MCF 10A (cell line): ENCODE data around the gene CMTM5. TPM values are rescaled to one million over a fixed set of nuclear protein-coding genes. Genes with fewer than 3 reads are reported as not detected.

Source experiments
- BruUV-seq: library from RNA; stranded (reverse); fragments of 400-500 nt; replicated peaks from 2 replicates; lab custom pipeline; 2021; lab: Mats Ljungman, UMichigan
- CTCF ChIA-PET: fragments of 300-600 bp; sonication (Branson Sonifier 250); formaldehyde crosslinking; extraction: SDS; loops from one replicate; lab custom pipeline; 2021; ENCODE audit warnings: antibody characterized with exemption, inconsistent platforms; lab: Yijun Ruan, JAX
- POLR2A ChIA-PET: fragments of 300-600, 350-650 bp; sonication (Branson Sonifier 250); formaldehyde crosslinking; extraction: SDS; loops from one replicate; lab custom pipeline; 2020; ENCODE audit warnings: antibody characterized with exemption, inconsistent platforms; lab: Yijun Ruan, JAX
- DNase-seq: peaks from one replicate; pipeline ENCODE4 v3.0.0-alpha.2; 2018; ENCODE audit not compliant: unreplicated experiment
- H3K27ac Mint-ChIP-seq: one replicate; pipeline ENCODE4 v1.8.0; 2022; ENCODE audit warnings: mild to moderate bottlenecking, low read depth, mixed read lengths; ENCODE audit not compliant: unreplicated experiment
- H3K27me3 Mint-ChIP-seq: one replicate; pipeline ENCODE4 v1.8.0; 2022; ENCODE audit warnings: mixed read lengths; ENCODE audit not compliant: insufficient read depth, unreplicated experiment
- H3K36me3 Mint-ChIP-seq: one replicate; pipeline ENCODE4 v1.8.0; 2022; ENCODE audit warnings: mild to moderate bottlenecking, moderate library complexity, mixed read lengths; ENCODE audit not compliant: insufficient read depth, unreplicated experiment
- H3K4me1 Mint-ChIP-seq: one replicate; pipeline ENCODE4 v1.8.0; 2022; ENCODE audit warnings: mixed read lengths; ENCODE audit not compliant: insufficient read depth, unreplicated experiment
- H3K4me3 Mint-ChIP-seq: one replicate; pipeline ENCODE4 v1.8.0; 2022; ENCODE audit warnings: mild to moderate bottlenecking, moderate library complexity, mixed read lengths; ENCODE audit not compliant: unreplicated experiment
- H3K9me3 Mint-ChIP-seq: one replicate; pipeline ENCODE4 v1.8.0; 2022; ENCODE audit warnings: mixed read lengths; ENCODE audit not compliant: unreplicated experiment
- CTCF ChIP-seq: fragments of 200-600 bp; IDR thresholded peaks from one replicate; pipeline ENCODE4 v1.8.0; 2022; ENCODE audit warnings: antibody characterized with exemption, mild to moderate bottlenecking; ENCODE audit not compliant: unreplicated experiment
- intact Hi-C: fragments of 100-400 bp; cut with micrococcal nuclease; formaldehyde crosslinking; loops from 2 replicates; pipeline ENCODE4 v1.14.1; 2022
- total RNA-seq: library from RNA; stranded (reverse); gene quantifications from 2 replicates; pipeline ENCODE4 v1.2.3, GENCODE V29; 2022

CMTM5 gene
- total RNA-seq, 1 experiment from 2014 or later: not detected

- CTCF ChIA-PET: no interaction called here
Observed at GRCh38 chr14:23365036-23365731, 11.7 kb upstream of the CMTM5 start, which contains the start of gene EFS. Gene EFS, minus strand, starts transcription at chr14:23365172. Its CDS starts 147 bp downstream, at chr14:23365025.

DNA sequence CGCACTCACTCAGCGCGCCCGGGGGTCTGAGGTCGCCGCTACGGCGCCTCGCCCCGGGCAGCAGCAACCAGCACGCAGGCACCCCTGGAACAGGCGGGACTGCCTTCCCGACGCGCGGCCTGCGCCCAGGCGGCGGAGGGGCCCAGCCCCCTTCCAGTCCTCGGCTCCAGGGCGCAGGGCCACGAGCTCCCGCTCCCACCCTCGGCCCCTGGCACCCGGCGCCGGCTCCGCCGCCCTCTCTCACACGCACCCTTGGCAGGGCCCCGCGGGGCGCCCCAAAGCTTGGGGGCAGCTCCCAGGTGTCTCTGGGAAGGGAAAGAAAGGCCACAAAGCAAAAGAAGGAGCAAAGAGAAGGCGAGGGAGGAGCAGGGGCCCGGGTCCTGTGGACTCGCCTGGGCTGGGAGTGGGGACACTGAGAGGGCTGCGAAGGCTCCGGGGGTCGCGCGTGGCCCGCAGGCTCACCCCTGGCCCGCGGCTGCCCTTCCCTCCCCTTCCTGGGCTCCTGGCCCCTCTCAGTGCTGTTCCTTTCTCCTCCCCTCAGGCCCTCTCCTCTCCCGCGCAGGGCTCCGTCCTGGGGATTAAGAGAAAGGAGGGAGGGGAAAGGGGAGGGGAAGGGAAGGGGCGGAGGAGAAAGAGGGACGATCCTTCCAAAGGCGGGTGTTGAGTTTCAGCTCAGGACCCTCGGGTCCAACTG lies 11.0 kb upstream of the CMTM5 start:
- H3K27me3 Mint-ChIP-seq: peaks cover 39% of the 10 kb centered on the region
- no peaks in the 10 kb centered on the region for H3K4me1 Mint-ChIP-seq
- CTCF ChIA-PET: no interaction called here
- POLR2A ChIA-PET: no interaction called here
- H3K36me3 Mint-ChIP-seq: no peaks in the 10 kb centered on the region
- no peak overlapping the region for H3K4me3 Mint-ChIP-seq
- no peak overlapping the region for H3K27ac Mint-ChIP-seq
- no TSS peak for BruUV-seq
- intact Hi-C loops: no loop called here
- no peaks in the 10 kb centered on the region for H3K9me3 Mint-ChIP-seq
- no peak for DNase-seq
- no peak for TF ChIP-seq CTCF

More at GRCh38 chr14:23365036-23365731, 11.7 kb upstream of the CMTM5 start, which contains the start of gene EFS:
- POLR2A ChIA-PET: no interaction called here
- no TSS peak for BruUV-seq
- DNase-seq: no peak
- H3K9me3 Mint-ChIP-seq: no peaks in the 10 kb centered on the region
- no peak within 1 kb of the TSS for H3K27ac Mint-ChIP-seq
- TF ChIP-seq CTCF: no peak
- H3K4me1 Mint-ChIP-seq: no peaks in the 10 kb centered on the region
- peaks cover 42% of the 10 kb centered on the region for H3K27me3 Mint-ChIP-seq
- H3K4me3 Mint-ChIP-seq: no peak within 1 kb of the TSS
- no peaks in the 10 kb centered on the region for H3K36me3 Mint-ChIP-seq
- intact Hi-C loops: no loop called here

DNA sequence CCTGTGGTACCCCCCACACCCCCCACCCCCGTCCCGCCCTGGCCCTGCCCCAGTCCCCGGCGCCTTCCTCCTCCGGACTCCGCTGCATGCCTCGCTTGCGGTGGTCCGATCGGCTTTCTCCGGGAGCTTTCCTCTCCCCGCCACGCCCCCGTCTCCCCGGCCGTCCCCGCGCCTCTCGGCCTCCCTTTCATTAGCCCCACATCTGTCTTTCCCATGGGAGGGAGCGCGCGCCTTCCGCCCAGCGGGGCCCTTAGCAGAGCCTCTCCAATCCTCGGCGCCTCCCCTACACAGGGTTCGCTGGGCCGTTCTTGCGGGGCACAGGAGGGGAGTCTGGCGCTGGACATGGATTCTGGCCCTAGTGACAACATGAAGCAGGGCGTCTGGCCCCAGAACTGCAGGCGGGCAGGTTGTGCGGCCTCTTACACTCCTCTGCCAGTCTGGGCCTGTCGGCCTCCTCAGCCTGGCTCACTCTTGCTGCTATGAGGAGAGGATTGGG lies 10.4 kb upstream of the CMTM5 start:
- H3K4me3 Mint-ChIP-seq: no peak overlapping the region

More for the DNA sequence above, 10.4 kb upstream of the CMTM5 start:
- intact Hi-C loops: no loop called here
- H3K4me1 Mint-ChIP-seq: no peaks in the 10 kb centered on the region
- POLR2A ChIA-PET: no interaction called here
- no peak overlapping the region for H3K27ac Mint-ChIP-seq
- H3K9me3 Mint-ChIP-seq: no peaks in the 10 kb centered on the region
- CTCF ChIA-PET: interaction anchor here (0.9 kb wide), 1 partner anchor 13 kb away, joined by 4 read pairs; no protein-coding TSS in a partner anchor
- no peak for DNase-seq
- no peaks in the 10 kb centered on the region for H3K36me3 Mint-ChIP-seq
- TF ChIP-seq CTCF: no peak
- peaks cover 43% of the 10 kb centered on the region for H3K27me3 Mint-ChIP-seq
- no TSS peak for BruUV-seq
